ENCODE results near the gene CCDC127. TPM values are rescaled to one million over a fixed set of nuclear protein-coding genes. Genes with fewer than 3 reads are reported as not detected.

CCDC127 gene
- total RNA-seq, 1 donor from 2014 or later = 7.0 TPM

GRCh38 chr5:162565-163337, 55.2 kb downstream of the CCDC127 start:
- Histone ChIP-seq H3K4me2 (no peak overlapping the region), H3K27ac (peak overlapping the region; percentile 6), H3K79me2 (ENCODE audit: low read depth) (no peaks in the 10 kb centered on the region), H3K27me3 (no peaks in the 10 kb centered on the region), H3F3A (ENCODE audit: low read depth) (peaks cover 25% of the 10 kb centered on the region), H3K36me3 (no peaks in the 10 kb centered on the region), H4K20me1 (ENCODE audit: low read depth) (no peaks in the 10 kb centered on the region), H3K4me1 (no peaks in the 10 kb centered on the region), H3K9ac (no peak overlapping the region), H2AFZ (replicated peaks) (no peak overlapping the region), H3K9me3 (ENCODE audit: low read depth) (no peaks in the 10 kb centered on the region), H3K4me3 (no peak overlapping the region)
- peaks cover 10% of the 10 kb centered on the region for H3K4me1 Mint-ChIP-seq
- no peak overlapping the region for H3K27ac Mint-ChIP-seq
- peaks cover 8% of the 10 kb centered on the region for H3K9me3 Mint-ChIP-seq
- H3K27me3 Mint-ChIP-seq (ENCODE audit: insufficient read depth, low read depth) = peaks cover 11% of the 10 kb centered on the region
- DNase-seq (ENCODE audit: low spot score) = no peak
- peaks cover 20% of the 10 kb centered on the region for H3K36me3 Mint-ChIP-seq
- TF ChIP-seq CTCF (IDR thresholded peaks at IDR 0.05) (no peak), EZH2phosphoT487 (IDR thresholded peaks at IDR 0.05) (no peak), EZH2 (IDR thresholded peaks at IDR 0.05) (no peak)
- no peak overlapping the region for H3K4me3 Mint-ChIP-seq

- H3K27ac Mint-ChIP-seq = no peak overlapping the region
- no peak for TF ChIP-seq EZH2 (IDR thresholded peaks at IDR 0.05)
- TF ChIP-seq EZH2phosphoT487 (IDR thresholded peaks at IDR 0.05) = no peak
- TF ChIP-seq CTCF (IDR thresholded peaks at IDR 0.05) = no peak
Observed at GRCh38 chr5:162190-162564, 55.8 kb downstream of the CCDC127 start.

GRCh38 chr5:161803-162110, 56.2 kb downstream of the CCDC127 start:
- H3K4me2 ChIP-seq = no peak overlapping the region
- Mint-ChIP-seq H3K36me3 (peaks cover 26% of the 10 kb centered on the region), H3K27me3 (ENCODE audit: insufficient read depth, low read depth) (peaks cover 8% of the 10 kb centered on the region), H3K4me1 (peaks cover 7% of the 10 kb centered on the region), H3K27ac (peak overlapping the region; percentile 34), H3K4me3 (no peak overlapping the region), H3K9me3 (peaks cover 8% of the 10 kb centered on the region)
- H3K4me1 ChIP-seq = no peaks in the 10 kb centered on the region
- TF ChIP-seq EZH2 (IDR thresholded peaks at IDR 0.05) (no peak), EZH2phosphoT487 (IDR thresholded peaks at IDR 0.05) (no peak), CTCF (IDR thresholded peaks at IDR 0.05) (no peak)
- no peaks in the 10 kb centered on the region for H4K20me1 ChIP-seq (ENCODE audit: low read depth)
- no peaks in the 10 kb centered on the region for H3K79me2 ChIP-seq (ENCODE audit: low read depth)
- no peaks in the 10 kb centered on the region for H3K9me3 ChIP-seq (ENCODE audit: low read depth)
- no peak overlapping the region for H3K4me3 ChIP-seq
- no peak overlapping the region for H3K27ac ChIP-seq
- H2AFZ ChIP-seq (replicated peaks) = no peak overlapping the region
- no peaks in the 10 kb centered on the region for H3K27me3 ChIP-seq
- peaks cover 3% of the 10 kb centered on the region for H3K36me3 ChIP-seq
- no peak overlapping the region for H3K9ac ChIP-seq
- DNase-seq (ENCODE audit: low spot score) = no peak
- H3F3A ChIP-seq (ENCODE audit: low read depth) = peaks cover 20% of the 10 kb centered on the region

More at GRCh38 chr5:162190-162564, 55.8 kb downstream of the CCDC127 start:
- Histone ChIP-seq H3K27me3 (no peaks in the 10 kb centered on the region), H3K9me3 (ENCODE audit: low read depth) (no peaks in the 10 kb centered on the region), H3K79me2 (ENCODE audit: low read depth) (no peaks in the 10 kb centered on the region), H3K4me2 (no peak overlapping the region), H3K4me3 (no peak overlapping the region), H3K4me1 (no peaks in the 10 kb centered on the region), H3K27ac (no peak overlapping the region), H2AFZ (replicated peaks) (no peak overlapping the region), H3F3A (ENCODE audit: low read depth) (peaks cover 23% of the 10 kb centered on the region), H3K36me3 (no peaks in the 10 kb centered on the region), H4K20me1 (ENCODE audit: low read depth) (no peaks in the 10 kb centered on the region), H3K9ac (no peak overlapping the region)
- Mint-ChIP-seq H3K4me3 (no peak overlapping the region), H3K9me3 (peaks cover 8% of the 10 kb centered on the region), H3K4me1 (peaks cover 10% of the 10 kb centered on the region), H3K27me3 (ENCODE audit: insufficient read depth, low read depth) (peaks cover 11% of the 10 kb centered on the region), H3K36me3 (peaks cover 23% of the 10 kb centered on the region)
- no peak for DNase-seq (ENCODE audit: low spot score)
